PC-9 (cell line): Measurements from ENCODE around the gene POLDIP3. TPM values are rescaled to one million over a fixed set of nuclear protein-coding genes. Genes with fewer than 3 reads are reported as not detected.

Experiments
- BruUV-seq: library from RNA; stranded (reverse); fragments of 400-500 nt; replicated peaks from 2 replicates; lab custom pipeline; 2021; lab: Mats Ljungman, UMichigan
- CTCF ChIA-PET: fragments of 300-600 bp; sonication (Branson Sonifier 250); formaldehyde crosslinking; loops from one replicate; lab custom pipeline; 2022; ENCODE audit warnings: antibody characterized with exemption; lab: Charles Lee
- POLR2A ChIA-PET: fragments of 300-600 bp; sonication (Branson Sonifier 250); formaldehyde crosslinking; loops from one replicate; lab custom pipeline; 2022; ENCODE audit warnings: antibody characterized with exemption; ENCODE audit not compliant: unreplicated experiment; lab: Charles Lee
- DNase-seq, 2 experiments: peaks; one replicate each; pipeline versions ENCODE4 v3.0.0 to v3.0.0-alpha.2; 2015 to 2022; ENCODE audit warnings: mixed read lengths in 1 of 2
- H2AFZ ChIP-seq: fragments of 200-600 bp; sonication (generic); 2 replicates; pipeline ENCODE4 v1.8.1; 2017; ENCODE audit warnings: antibody characterized with exemption
- H3F3A ChIP-seq: fragments of 200-600 bp; sonication (generic); 2 replicates; pipeline ENCODE4 v1.8.1; 2017; ENCODE audit warnings: antibody characterized with exemption, mild to moderate bottlenecking, low read depth; ENCODE audit not compliant: insufficient read depth
- H3K27ac ChIP-seq: fragments of 200-600 bp; sonication (generic); 2 replicates; pipeline ENCODE4 v1.6.1; 2016; ENCODE audit warnings: mixed run types
- H3K27me3 ChIP-seq: fragments of 200-600 bp; sonication (generic); 2 replicates; pipeline ENCODE4 v1.6.1; 2016; ENCODE audit warnings: low read depth, mixed run types; ENCODE audit not compliant: insufficient read depth
- H3K36me3 ChIP-seq: fragments of 200-600 bp; sonication (generic); 2 replicates; pipeline ENCODE4 v1.6.1; 2016; ENCODE audit warnings: low read depth, mixed run types
- H3K4me1 ChIP-seq: fragments of 200-600 bp; sonication (generic); replicated peaks from 2 replicates; pipeline ENCODE4 v1.6.1; 2016; ENCODE audit warnings: mixed run types; ENCODE audit not compliant: insufficient read depth
- H3K4me2 ChIP-seq: fragments of 200-600 bp; sonication (generic); 2 replicates; pipeline ENCODE4 v1.6.1; 2017; ENCODE audit warnings: mixed run types
- H3K4me3 ChIP-seq: fragments of 200-600 bp; sonication (generic); 2 replicates; pipeline ENCODE4 v1.6.1; 2016; ENCODE audit warnings: mixed run types
- H3K79me2 ChIP-seq: fragments of 200-600 bp; sonication (generic); 2 replicates; pipeline ENCODE4 v1.6.1; 2017; ENCODE audit warnings: low read depth, mixed run types
- H3K9me2 ChIP-seq: fragments of 200-600 bp; sonication (generic); 2 replicates; pipeline ENCODE4 v1.8.1; 2017; ENCODE audit warnings: mild to moderate bottlenecking; ENCODE audit not compliant: insufficient read depth
- H3K9me3 ChIP-seq: fragments of 200-600 bp; sonication (generic); 2 replicates; pipeline ENCODE4 v1.8.1; 2016; ENCODE audit warnings: low read depth; ENCODE audit not compliant: insufficient read depth
- H4K20me1 ChIP-seq: fragments of 200-600 bp; sonication (generic); 2 replicates; pipeline ENCODE4 v1.8.1; 2017; ENCODE audit not compliant: insufficient read depth
- EZH2 ChIP-seq: fragments of 200-600 bp; sonication (generic); IDR thresholded peaks from 2 replicates; pipeline ENCODE4 v1.8.0; 2017; ENCODE audit warnings: antibody characterized with exemption, low read depth
- intact Hi-C: fragments of 100-400 bp; cut with micrococcal nuclease; formaldehyde crosslinking; loops from one replicate; pipeline ENCODE4 v1.10.0; 2022; ENCODE audit not compliant: unreplicated experiment
- total RNA-seq: library from RNA; stranded (reverse); gene quantifications from 2 replicates; pipeline ENCODE4 v1.2.3, GENCODE V29; 2021
- TF ChIP-seq, protein P1 (sequence below): fragments of 200-600 bp; sonication (generic); conservative IDR thresholded peaks from 2 replicates; pipeline ENCODE4 v1.6.1; 2017; ENCODE audit warnings: mixed run types, antibody characterized with exemption, mild to moderate bottlenecking, moderate library complexity

Gene POLDIP3
- total RNA-seq, 1 experiment from 2014 or later: 62.9 TPM

DNA sequence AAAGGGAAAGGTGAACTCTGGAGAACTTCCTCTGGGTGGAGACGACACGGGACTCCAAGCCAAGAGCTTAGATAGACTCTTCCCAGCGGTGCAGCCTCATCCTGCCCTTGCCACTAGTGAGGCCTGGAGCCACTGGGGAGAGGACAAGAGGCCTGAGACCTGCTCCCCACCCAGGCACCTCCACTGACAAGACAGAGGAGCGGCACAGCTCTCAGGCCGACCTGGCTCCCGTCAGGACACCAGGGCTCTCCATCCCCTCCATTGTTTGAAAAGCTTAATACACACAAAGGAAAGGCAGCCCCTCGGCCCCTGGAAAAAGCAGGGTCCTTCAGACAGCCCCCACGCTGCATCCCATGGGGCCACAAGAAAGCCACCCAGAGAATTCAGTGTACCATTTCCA is 29.6 kb downstream of the POLDIP3 start:
- Histone ChIP-seq H3K9me2 (no peaks in the 10 kb centered on the region), H3K27me3 (no peaks in the 10 kb centered on the region), H3K36me3 (peaks cover 24% of the 10 kb centered on the region), H3K4me1 (peaks cover 5% of the 10 kb centered on the region; the same call in 1 of the 2 replicates), H3K79me2 (peaks cover 12% of the 10 kb centered on the region), H4K20me1 (peaks cover under 1% of the 10 kb centered on the region; the same call in 1 of the 2 replicates), H3K4me2 (no peak overlapping the region), H3K27ac (no peak overlapping the region), H3F3A (peaks cover 29% of the 10 kb centered on the region), H3K4me3 (no peak overlapping the region), H2AFZ (no peak overlapping the region), H3K9me3 (no peaks in the 10 kb centered on the region)
- DNase-seq: no peak
- ChIA-PET CTCF (interaction anchor here (0.6 kb wide), 1 partner anchor 79 kb away, joined by 5 read pairs; no protein-coding TSS in a partner anchor), POLR2A (no interaction called here)
- TF ChIP-seq, protein P1, sequence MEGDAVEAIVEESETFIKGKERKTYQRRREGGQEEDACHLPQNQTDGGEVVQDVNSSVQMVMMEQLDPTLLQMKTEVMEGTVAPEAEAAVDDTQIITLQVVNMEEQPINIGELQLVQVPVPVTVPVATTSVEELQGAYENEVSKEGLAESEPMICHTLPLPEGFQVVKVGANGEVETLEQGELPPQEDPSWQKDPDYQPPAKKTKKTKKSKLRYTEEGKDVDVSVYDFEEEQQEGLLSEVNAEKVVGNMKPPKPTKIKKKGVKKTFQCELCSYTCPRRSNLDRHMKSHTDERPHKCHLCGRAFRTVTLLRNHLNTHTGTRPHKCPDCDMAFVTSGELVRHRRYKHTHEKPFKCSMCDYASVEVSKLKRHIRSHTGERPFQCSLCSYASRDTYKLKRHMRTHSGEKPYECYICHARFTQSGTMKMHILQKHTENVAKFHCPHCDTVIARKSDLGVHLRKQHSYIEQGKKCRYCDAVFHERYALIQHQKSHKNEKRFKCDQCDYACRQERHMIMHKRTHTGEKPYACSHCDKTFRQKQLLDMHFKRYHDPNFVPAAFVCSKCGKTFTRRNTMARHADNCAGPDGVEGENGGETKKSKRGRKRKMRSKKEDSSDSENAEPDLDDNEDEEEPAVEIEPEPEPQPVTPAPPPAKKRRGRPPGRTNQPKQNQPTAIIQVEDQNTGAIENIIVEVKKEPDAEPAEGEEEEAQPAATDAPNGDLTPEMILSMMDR: no peak
- TF ChIP-seq EZH2: no peak
- intact Hi-C loops: no loop called here
- no TSS peak for BruUV-seq

DNA sequence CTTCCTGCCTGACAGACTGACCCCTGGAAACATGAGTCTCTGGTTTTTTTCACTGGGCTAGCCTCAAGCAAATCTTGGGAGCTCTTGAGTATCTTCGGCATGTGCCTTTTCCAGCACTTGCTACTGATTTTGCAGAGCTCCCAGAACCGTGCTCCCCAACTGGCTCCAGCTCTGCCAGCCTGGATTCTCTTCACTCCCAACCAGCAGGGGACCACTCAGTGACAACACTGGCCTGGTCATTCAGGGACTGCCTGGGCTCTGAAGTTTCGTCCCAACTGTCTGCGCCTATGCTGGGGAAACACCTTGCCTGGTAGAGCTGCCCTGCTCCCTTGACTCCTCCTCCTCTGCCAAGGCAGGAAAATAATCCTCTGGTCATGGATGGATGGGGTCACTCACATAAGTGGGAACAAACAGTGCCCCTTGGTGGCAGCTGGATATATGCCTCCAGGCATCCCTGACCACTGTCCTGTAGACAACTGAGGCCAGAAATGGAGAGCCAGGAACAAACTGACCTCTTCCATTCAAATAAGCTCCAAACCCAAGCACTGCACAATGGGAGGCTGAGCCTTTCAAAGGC is 30.2 kb downstream of the POLDIP3 start:
- H3K36me3 ChIP-seq: peaks cover 25% of the 10 kb centered on the region

GRCh38 chr22:42582987-42583386 is 31.7 kb downstream of the POLDIP3 start:
- H3K9me3 ChIP-seq: no peaks in the 10 kb centered on the region
- ChIA-PET CTCF (interaction anchor here (0.5 kb wide), 1 partner anchor 25 kb away, joined by 6 read pairs; no protein-coding TSS in a partner anchor), POLR2A (no interaction called here)
- H3K4me3 ChIP-seq: no peak overlapping the region
- peaks cover 5% of the 10 kb centered on the region; the same call in 1 of the 2 replicates for H4K20me1 ChIP-seq
- no peak overlapping the region for H3K4me2 ChIP-seq
- H2AFZ ChIP-seq: no peak overlapping the region
- BruUV-seq: no TSS peak
- intact Hi-C loops: no loop called here
- H3F3A ChIP-seq: peaks cover 29% of the 10 kb centered on the region
- TF ChIP-seq EZH2: no peak
- TF ChIP-seq, protein P1: no peak
- no peak overlapping the region for H3K27ac ChIP-seq
- H3K79me2 ChIP-seq: peaks cover 24% of the 10 kb centered on the region
- H3K36me3 ChIP-seq: peaks cover 33% of the 10 kb centered on the region
- H3K9me2 ChIP-seq: no peaks in the 10 kb centered on the region
- DNase-seq: no peak
- peaks cover 5% of the 10 kb centered on the region; the same call in 1 of the 2 replicates for H3K4me1 ChIP-seq
- H3K27me3 ChIP-seq: no peaks in the 10 kb centered on the region

More for the DNA sequence above, 30.2 kb downstream of the POLDIP3 start:
- Histone ChIP-seq H2AFZ (no peak overlapping the region), H3F3A (peaks cover 29% of the 10 kb centered on the region), H3K27ac (no peak overlapping the region), H3K4me3 (no peak overlapping the region), H3K27me3 (no peaks in the 10 kb centered on the region), H4K20me1 (peaks cover 3% of the 10 kb centered on the region; the same call in 1 of the 2 replicates), H3K79me2 (peaks cover 18% of the 10 kb centered on the region), H3K9me3 (no peaks in the 10 kb centered on the region), H3K9me2 (no peaks in the 10 kb centered on the region), H3K4me1 (peaks cover 5% of the 10 kb centered on the region; the same call in 1 of the 2 replicates), H3K4me2 (no peak overlapping the region)
- intact Hi-C loops: no loop called here
- ChIA-PET POLR2A (no interaction called here), CTCF (interaction anchor here (0.6 kb wide), 1 partner anchor 79 kb away, joined by 5 read pairs; no protein-coding TSS in a partner anchor)
- TF ChIP-seq, protein P1: no peak
- no peak for TF ChIP-seq EZH2
- no TSS peak for BruUV-seq
- DNase-seq: no peak
